Measurements from ENCODE around the gene SPHK1.
"Not testable (repeated sequence)": the region's sequence is repeated elsewhere in the genome, so short reads cannot be mapped to it uniquely, and the experiment has no call there.

Gene SPHK1

GRCh38 chr17:76384222-76384986, at the start of gene SPHK1:
Gene SPHK1, plus strand, starts transcription at chr17:76384609. Its CDS starts 1,036 bp downstream, at chr17:76385645.
- DNase-seq (ENCODE audit: low read depth): peak; percentile 91
- Histone ChIP-seq H3K4me3 (ENCODE audit: low read length) (peak within 1 kb of the TSS; percentile 84), H3K36me3 (ENCODE audit: control insufficient read depth, insufficient read depth, low read length, severe bottlenecking) (peaks cover 5% of the 10 kb centered on the region), H3K27me3 (replicated peaks; ENCODE audit: control insufficient read depth, insufficient read depth, low read length) (no peaks in the 10 kb centered on the region), H3K4me1 (ENCODE audit: control insufficient read depth, insufficient read depth, low read length) (peaks cover 19% of the 10 kb centered on the region), H3K9me3 (ENCODE audit: control insufficient read depth, low read length) (no peaks in the 10 kb centered on the region), H3K9ac (ENCODE audit: low read length) (peak within 1 kb of the TSS; percentile 88)

- Histone ChIP-seq H3K4me3 (ENCODE audit: low read length) (no peak overlapping the region), H3K4me1 (ENCODE audit: control insufficient read depth, insufficient read depth, low read length) (peaks cover 14% of the 10 kb centered on the region), H3K9ac (ENCODE audit: low read length) (no peak overlapping the region)
These were observed 48.6 kb upstream of the SPHK1 start for GRCh38 chr17:76335716-76336381.

GRCh38 chr17:76336756-76337412, 47.5 kb upstream of the SPHK1 start:
- Histone ChIP-seq H3K27me3 (replicated peaks; ENCODE audit: control insufficient read depth, insufficient read depth, low read length) (no peaks in the 10 kb centered on the region), H3K9ac (ENCODE audit: low read length) (no peak overlapping the region), H3K4me1 (ENCODE audit: control insufficient read depth, insufficient read depth, low read length) (peaks cover 14% of the 10 kb centered on the region), H3K9me3 (ENCODE audit: control insufficient read depth, low read length) (no peaks in the 10 kb centered on the region), H3K36me3 (ENCODE audit: control insufficient read depth, insufficient read depth, low read length, severe bottlenecking) (peaks cover 5% of the 10 kb centered on the region), H3K4me3 (ENCODE audit: low read length) (no peak overlapping the region)
- DNase-seq (ENCODE audit: low read depth): no peak

More at GRCh38 chr17:76335716-76336381, 48.6 kb upstream of the SPHK1 start:
- Histone ChIP-seq H3K27me3 (replicated peaks; ENCODE audit: control insufficient read depth, insufficient read depth, low read length) (no peaks in the 10 kb centered on the region), H3K36me3 (ENCODE audit: control insufficient read depth, insufficient read depth, low read length, severe bottlenecking) (peaks cover 14% of the 10 kb centered on the region), H3K9me3 (ENCODE audit: control insufficient read depth, low read length) (no peaks in the 10 kb centered on the region)
- DNase-seq (ENCODE audit: low read depth): no peak

GRCh38 chr17:76337413-76337777, 47.0 kb upstream of the SPHK1 start:
- DNase-seq (ENCODE audit: low read depth): no peak
- Histone ChIP-seq H3K9ac (ENCODE audit: low read length) (no peak overlapping the region), H3K4me3 (ENCODE audit: low read length) (no peak overlapping the region), H3K36me3 (ENCODE audit: control insufficient read depth, insufficient read depth, low read length, severe bottlenecking) (peaks cover 6% of the 10 kb centered on the region), H3K9me3 (ENCODE audit: control insufficient read depth, low read length) (no peaks in the 10 kb centered on the region), H3K27me3 (replicated peaks; ENCODE audit: control insufficient read depth, insufficient read depth, low read length) (no peaks in the 10 kb centered on the region), H3K4me1 (ENCODE audit: control insufficient read depth, insufficient read depth, low read length) (peaks cover 14% of the 10 kb centered on the region)

- Histone ChIP-seq H3K4me1 (ENCODE audit: control insufficient read depth, insufficient read depth, low read length) (peaks cover 9% of the 10 kb centered on the region), H3K9me3 (ENCODE audit: control insufficient read depth, low read length) (no peaks in the 10 kb centered on the region), H3K4me3 (ENCODE audit: low read length) (no peak overlapping the region), H3K36me3 (ENCODE audit: control insufficient read depth, insufficient read depth, low read length, severe bottlenecking) (peaks cover 24% of the 10 kb centered on the region), H3K9ac (ENCODE audit: low read length) (no peak overlapping the region), H3K27me3 (replicated peaks; ENCODE audit: control insufficient read depth, insufficient read depth, low read length) (no peaks in the 10 kb centered on the region)
- DNase-seq (ENCODE audit: low read depth): no peak
These were observed 43.1 kb upstream of the SPHK1 start for GRCh38 chr17:76341301-76341700.

- no peak overlapping the region for H3K9ac ChIP-seq (ENCODE audit: low read length)
- no peak overlapping the region for H3K4me3 ChIP-seq (ENCODE audit: low read length)
- H3K27me3 ChIP-seq (replicated peaks; ENCODE audit: control insufficient read depth, insufficient read depth, low read length): no peaks in the 10 kb centered on the region
- peaks cover 7% of the 10 kb centered on the region for H3K4me1 ChIP-seq (ENCODE audit: control insufficient read depth, insufficient read depth, low read length)
- no peak for DNase-seq (ENCODE audit: low read depth)
- no peaks in the 10 kb centered on the region for H3K9me3 ChIP-seq (ENCODE audit: control insufficient read depth, low read length)
- H3K36me3 ChIP-seq (ENCODE audit: control insufficient read depth, insufficient read depth, low read length, severe bottlenecking): peaks cover 34% of the 10 kb centered on the region
These were observed 41.3 kb upstream of the SPHK1 start for GRCh38 chr17:76343106-76343505.

GRCh38 chr17:76345377-76345974, 38.9 kb upstream of the SPHK1 start:
- Histone ChIP-seq H3K9me3 (ENCODE audit: control insufficient read depth, low read length) (no peaks in the 10 kb centered on the region), H3K4me3 (ENCODE audit: low read length) (no peak overlapping the region), H3K4me1 (ENCODE audit: control insufficient read depth, insufficient read depth, low read length) (peaks cover 7% of the 10 kb centered on the region), H3K36me3 (ENCODE audit: control insufficient read depth, insufficient read depth, low read length, severe bottlenecking) (peaks cover 34% of the 10 kb centered on the region), H3K9ac (ENCODE audit: low read length) (peak overlapping the region; percentile 46), H3K27me3 (replicated peaks; ENCODE audit: control insufficient read depth, insufficient read depth, low read length) (no peaks in the 10 kb centered on the region)
- peak; percentile 78 for DNase-seq (ENCODE audit: low read depth)

GRCh38 chr17:76346936-76347335, 37.5 kb upstream of the SPHK1 start:
- not testable (repeated sequence) for H3K9ac ChIP-seq (ENCODE audit: low read length); H3K9me3 ChIP-seq (ENCODE audit: control insufficient read depth, low read length); DNase-seq (ENCODE audit: low read depth); H3K4me3 ChIP-seq (ENCODE audit: low read length); H3K27me3 ChIP-seq (replicated peaks; ENCODE audit: control insufficient read depth, insufficient read depth, low read length)
- peaks cover 12% of the 10 kb centered on the region for H3K4me1 ChIP-seq (ENCODE audit: control insufficient read depth, insufficient read depth, low read length)
- H3K36me3 ChIP-seq (ENCODE audit: control insufficient read depth, insufficient read depth, low read length, severe bottlenecking): peaks cover 32% of the 10 kb centered on the region

GRCh38 chr17:76350463-76350862, 33.9 kb upstream of the SPHK1 start:
- no peak for DNase-seq (ENCODE audit: low read depth)
- H3K36me3 ChIP-seq (ENCODE audit: control insufficient read depth, insufficient read depth, low read length, severe bottlenecking): peaks cover 15% of the 10 kb centered on the region
- no peaks in the 10 kb centered on the region for H3K27me3 ChIP-seq (replicated peaks; ENCODE audit: control insufficient read depth, insufficient read depth, low read length)
- no peak overlapping the region for H3K9ac ChIP-seq (ENCODE audit: low read length)
- no peak overlapping the region for H3K4me3 ChIP-seq (ENCODE audit: low read length)
- no peaks in the 10 kb centered on the region for H3K9me3 ChIP-seq (ENCODE audit: control insufficient read depth, low read length)
- H3K4me1 ChIP-seq (ENCODE audit: control insufficient read depth, insufficient read depth, low read length): peaks cover 17% of the 10 kb centered on the region

- Histone ChIP-seq H3K9ac (ENCODE audit: low read length) (no peak overlapping the region), H3K4me3 (ENCODE audit: low read length) (peak overlapping the region; percentile 37), H3K27me3 (replicated peaks; ENCODE audit: control insufficient read depth, insufficient read depth, low read length) (no peaks in the 10 kb centered on the region), H3K9me3 (ENCODE audit: control insufficient read depth, low read length) (no peaks in the 10 kb centered on the region), H3K4me1 (ENCODE audit: control insufficient read depth, insufficient read depth, low read length) (peaks cover 12% of the 10 kb centered on the region), H3K36me3 (ENCODE audit: control insufficient read depth, insufficient read depth, low read length, severe bottlenecking) (peaks cover 10% of the 10 kb centered on the region)
- DNase-seq (ENCODE audit: low read depth): no peak
These were observed 32.8 kb upstream of the SPHK1 start for GRCh38 chr17:76351526-76352071.

Measured in adipocyte (in vitro differentiated cells).